Loucy (cell line): ENCODE results near the gene CST3.

Source experiments
- EZH2phosphoT487 ChIP-seq: fragments of 200-600 bp; IDR thresholded peaks from 2 replicates; pipeline ENCODE4 v1.6.1; 2018; ENCODE audit warnings: antibody characterized with exemption, mild to moderate bottlenecking, moderate library complexity, borderline replicate concordance
- TF ChIP-seq, protein P1 (sequence below): fragments of 200-600 bp; sonication (generic); conservative IDR thresholded peaks from 2 replicates; pipeline ENCODE4 v1.5.1; 2014; ENCODE audit warnings: mild to moderate bottlenecking, antibody characterized with exemption, low read length

DNA sequence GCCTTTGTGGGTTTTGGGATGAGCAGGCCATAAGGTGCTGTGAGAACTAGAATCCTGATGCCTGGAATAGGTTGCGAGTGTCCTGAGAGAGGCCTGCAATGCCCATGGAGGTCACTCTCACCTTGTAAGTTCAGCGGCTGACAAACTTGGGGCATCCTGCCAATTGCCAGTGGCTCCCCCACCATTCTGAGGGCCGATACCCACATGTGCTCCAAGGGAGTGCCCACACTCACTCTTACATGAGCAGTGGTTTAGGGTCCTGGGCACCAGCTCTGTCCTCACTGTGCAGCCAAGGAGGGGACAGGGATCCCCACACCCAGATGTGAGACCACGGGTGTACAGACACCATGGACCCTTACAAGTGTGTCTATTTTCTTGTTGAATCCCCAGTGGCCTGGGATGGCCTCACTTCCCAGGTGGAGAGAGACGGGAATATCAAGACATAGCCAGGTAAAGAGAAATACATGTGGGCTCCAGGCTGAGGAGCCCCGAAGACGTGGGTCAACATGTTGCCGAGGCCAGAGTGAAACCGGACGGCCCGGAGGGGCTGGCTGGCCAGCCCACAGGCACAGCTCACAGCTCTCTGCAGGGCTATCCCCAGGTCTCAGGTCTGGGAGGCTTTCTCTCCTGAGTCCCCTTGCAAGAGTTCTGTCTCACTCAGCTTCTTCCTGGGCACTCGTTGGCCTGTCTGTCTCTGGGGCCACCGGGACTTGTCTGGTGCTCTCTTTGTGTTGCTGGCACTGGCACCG, 30.1 kb downstream of the CST3 start:
- TF ChIP-seq, protein P1, sequence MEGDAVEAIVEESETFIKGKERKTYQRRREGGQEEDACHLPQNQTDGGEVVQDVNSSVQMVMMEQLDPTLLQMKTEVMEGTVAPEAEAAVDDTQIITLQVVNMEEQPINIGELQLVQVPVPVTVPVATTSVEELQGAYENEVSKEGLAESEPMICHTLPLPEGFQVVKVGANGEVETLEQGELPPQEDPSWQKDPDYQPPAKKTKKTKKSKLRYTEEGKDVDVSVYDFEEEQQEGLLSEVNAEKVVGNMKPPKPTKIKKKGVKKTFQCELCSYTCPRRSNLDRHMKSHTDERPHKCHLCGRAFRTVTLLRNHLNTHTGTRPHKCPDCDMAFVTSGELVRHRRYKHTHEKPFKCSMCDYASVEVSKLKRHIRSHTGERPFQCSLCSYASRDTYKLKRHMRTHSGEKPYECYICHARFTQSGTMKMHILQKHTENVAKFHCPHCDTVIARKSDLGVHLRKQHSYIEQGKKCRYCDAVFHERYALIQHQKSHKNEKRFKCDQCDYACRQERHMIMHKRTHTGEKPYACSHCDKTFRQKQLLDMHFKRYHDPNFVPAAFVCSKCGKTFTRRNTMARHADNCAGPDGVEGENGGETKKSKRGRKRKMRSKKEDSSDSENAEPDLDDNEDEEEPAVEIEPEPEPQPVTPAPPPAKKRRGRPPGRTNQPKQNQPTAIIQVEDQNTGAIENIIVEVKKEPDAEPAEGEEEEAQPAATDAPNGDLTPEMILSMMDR: no peak
- TF ChIP-seq EZH2phosphoT487: no peak
